ENCODE measurements around the gene PRDM16. TPM values are rescaled to one million over a fixed set of nuclear protein-coding genes. Genes with fewer than 3 reads are reported as not detected.

PRDM16 gene
- total and polyA plus RNA-seq, 2 of the 4 experiments (the other 2 are of a cell fraction) = 0.02 TPM; not detected in 1

DNA sequence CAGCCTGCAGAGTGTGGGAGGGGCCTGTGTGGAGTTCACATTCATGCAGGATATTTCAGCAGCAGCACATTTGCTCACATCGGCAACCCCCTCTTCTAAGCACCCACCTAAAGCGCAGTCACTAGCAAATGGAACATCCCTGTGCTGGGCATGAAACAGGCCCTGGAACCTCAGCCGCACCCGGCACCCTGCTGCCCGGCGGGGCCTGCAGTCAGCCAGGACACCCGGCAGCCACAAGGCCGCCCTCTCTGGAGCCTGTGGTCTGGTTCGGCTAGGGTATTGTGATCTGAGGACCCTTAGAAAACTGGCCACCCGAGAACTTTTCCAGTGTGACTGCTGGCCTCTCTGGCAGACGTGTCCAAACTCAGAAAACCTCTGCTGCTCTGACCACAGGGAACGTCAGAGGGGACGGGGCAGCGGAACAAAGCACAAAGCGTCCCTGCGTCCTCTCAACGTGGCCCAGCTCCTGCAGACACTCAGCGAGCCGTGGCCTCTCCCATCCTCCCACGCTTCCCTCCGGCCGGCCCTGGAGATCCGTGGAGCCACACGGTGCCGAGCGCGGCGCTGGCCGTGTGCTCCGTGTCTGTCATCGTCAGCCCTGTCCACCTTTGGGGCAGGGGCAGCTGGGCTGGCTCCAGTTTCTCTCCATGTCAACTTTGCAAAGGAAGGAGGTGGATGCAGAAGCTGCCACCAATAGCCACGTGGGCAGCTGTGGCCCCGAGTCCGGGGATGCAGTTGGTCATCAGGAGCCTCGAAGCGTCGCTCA, 209.6 kb downstream of the PRDM16 start:
- intact Hi-C loops (cut with micrococcal nuclease) = no loop called here
- dilution Hi-C loops (cut with HindIII; ENCODE audit: low sequenced_read_pairs, unreplicated experiment) = no loop called here
- in situ Hi-C loops (cut with MboI; ENCODE audit: low sequenced_read_pairs) = no loop called here

More for the DNA sequence above, 209.6 kb downstream of the PRDM16 start:
- no peak overlapping the region for H4K8ac ChIP-seq (ENCODE audit: low read depth in 2 of 2, low read length in 2 of 2)
- 60% methylated on average over 9 of the region's 37 CpGs; no CpG with 5 or more reads in 1 of the 2 experiments for WGBS, 2 experiments (ENCODE audit: extremely low coverage in 2 of 2, insufficient read length in 1 of 2)
- H3K9me3 ChIP-seq (ENCODE audit: control insufficient read depth, insufficient read depth, low read length) = no peaks in the 10 kb centered on the region
- BruUV-seq (replicated peaks) = no TSS peak
- TF ChIP-seq CHD1 (IDR thresholded peaks at IDR 0.05; ENCODE audit: low read depth, low read length) = no peak
- no peak for TF ChIP-seq MAZ (IDR thresholded peaks at IDR 0.05; ENCODE audit: borderline replicate concordance, low read depth, low read length)
- no peak for TF ChIP-seq MXI1 (IDR thresholded peaks at IDR 0.05; ENCODE audit: borderline replicate concordance, low read depth, low read length)
- TF ChIP-seq NFE2L2 (IDR thresholded peaks at IDR 0.05; ENCODE audit: low read depth, low read length) = no peak
- no peak for TF ChIP-seq USF2 (IDR thresholded peaks at IDR 0.05; ENCODE audit: low read depth, low read length)
- TF ChIP-seq, protein P1, sequence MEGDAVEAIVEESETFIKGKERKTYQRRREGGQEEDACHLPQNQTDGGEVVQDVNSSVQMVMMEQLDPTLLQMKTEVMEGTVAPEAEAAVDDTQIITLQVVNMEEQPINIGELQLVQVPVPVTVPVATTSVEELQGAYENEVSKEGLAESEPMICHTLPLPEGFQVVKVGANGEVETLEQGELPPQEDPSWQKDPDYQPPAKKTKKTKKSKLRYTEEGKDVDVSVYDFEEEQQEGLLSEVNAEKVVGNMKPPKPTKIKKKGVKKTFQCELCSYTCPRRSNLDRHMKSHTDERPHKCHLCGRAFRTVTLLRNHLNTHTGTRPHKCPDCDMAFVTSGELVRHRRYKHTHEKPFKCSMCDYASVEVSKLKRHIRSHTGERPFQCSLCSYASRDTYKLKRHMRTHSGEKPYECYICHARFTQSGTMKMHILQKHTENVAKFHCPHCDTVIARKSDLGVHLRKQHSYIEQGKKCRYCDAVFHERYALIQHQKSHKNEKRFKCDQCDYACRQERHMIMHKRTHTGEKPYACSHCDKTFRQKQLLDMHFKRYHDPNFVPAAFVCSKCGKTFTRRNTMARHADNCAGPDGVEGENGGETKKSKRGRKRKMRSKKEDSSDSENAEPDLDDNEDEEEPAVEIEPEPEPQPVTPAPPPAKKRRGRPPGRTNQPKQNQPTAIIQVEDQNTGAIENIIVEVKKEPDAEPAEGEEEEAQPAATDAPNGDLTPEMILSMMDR (conservative IDR thresholded peaks at IDR 0.05; ENCODE audit: low read depth, low read length) = no peak
- TF ChIP-seq RCOR1 (IDR thresholded peaks at IDR 0.05; ENCODE audit: insufficient replicate concordance, low read length) = no peak
- no peak for TF ChIP-seq RAD21 (IDR thresholded peaks at IDR 0.05; ENCODE audit: low read length)
- no peak for TF ChIP-seq ELK1 (IDR thresholded peaks at IDR 0.05; ENCODE audit: borderline replicate concordance, low read depth, low read length)
- no peak for TF ChIP-seq FOS (IDR thresholded peaks at IDR 0.05; ENCODE audit: low read depth, low read length)
- no peak for TF ChIP-seq BHLHE40 (IDR thresholded peaks at IDR 0.05; ENCODE audit: low read depth, low read length)
- no peak overlapping the region for H3K23ac ChIP-seq (ENCODE audit: low read depth, low read length)
- no peak overlapping the region for H2AK9ac ChIP-seq (replicated peaks; ENCODE audit: low read depth, low read length, poor library complexity)
- H2BK5ac ChIP-seq (ENCODE audit: low read depth, low read length, poor library complexity, severe bottlenecking) = no peak overlapping the region
- H3K18ac ChIP-seq (ENCODE audit: low read depth, low read length) = no peak overlapping the region
- no peak overlapping the region for H2BK120ac ChIP-seq (ENCODE audit: low read depth, low read length)
- no peak overlapping the region for H4K91ac ChIP-seq (ENCODE audit: insufficient read depth, low read depth, low read length)
- no peak overlapping the region for H2BK15ac ChIP-seq (ENCODE audit: low read depth, low read length)
- H4K20me1 ChIP-seq (ENCODE audit: insufficient read depth, low read length) = no peaks in the 10 kb centered on the region
- no peak overlapping the region for H3K27ac ChIP-seq (ENCODE audit: insufficient read depth, low read length)
- no peak overlapping the region for H3K4me3 ChIP-seq (ENCODE audit: insufficient read depth, low read depth, low read length)
- H3K4ac ChIP-seq (ENCODE audit: low read depth, low read length) = no peak overlapping the region
- H2AFZ ChIP-seq (replicated peaks; ENCODE audit: low read length, poor library complexity) = no peak overlapping the region
- POLR2A ChIA-PET (ENCODE audit: unreplicated experiment) = no interaction called here
- no peaks in the 10 kb centered on the region for H3K4me1 ChIP-seq (ENCODE audit: control insufficient read depth, insufficient read depth, low read length)
- ATAC-seq (ENCODE audit: low read depth) (no peak), DNase-seq (no peak)
- no peak overlapping the region for H2BK20ac ChIP-seq (ENCODE audit: low read depth, low read length)
- H3K56ac ChIP-seq (ENCODE audit: extremely low read depth, insufficient read depth, low read length) = no peak overlapping the region
- CTCF ChIA-PET = no interaction called here
- no peak overlapping the region for H3K14ac ChIP-seq (replicated peaks; ENCODE audit: low read depth, low read length)
- H3K36me3 ChIP-seq (ENCODE audit: control insufficient read depth, insufficient read depth, low read length) = no peaks in the 10 kb centered on the region
- H4K5ac ChIP-seq (ENCODE audit: low read depth, low read length) = no peak overlapping the region
- peaks cover 3% of the 10 kb centered on the region for H3K27me3 ChIP-seq (ENCODE audit: control insufficient read depth, insufficient read depth, low read length)
- no peak overlapping the region for H3K9ac ChIP-seq (ENCODE audit: low read depth, low read length)
- no peaks in the 10 kb centered on the region for H3K79me1 ChIP-seq (ENCODE audit: low read depth in 1 of 2, low read length in 2 of 2)
- no peaks in the 10 kb centered on the region for H3K9me1 ChIP-seq (ENCODE audit: insufficient read depth, low read length)
- H2AK5ac ChIP-seq (ENCODE audit: low read depth, low read length) = no peak overlapping the region
- no peak overlapping the region for H3K4me2 ChIP-seq (ENCODE audit: low read depth, low read length)
